Measurements from ENCODE around the gene CCDC70.

GRCh38 chr13:51839711-51840540 is 21.8 kb upstream of the CCDC70 start:
- no peak for TF ChIP-seq CTCF (IDR thresholded peaks at IDR 0.05)
- no peak for TF ChIP-seq MLX (CRISPR knock-in tag; IDR thresholded peaks at IDR 0.05)
- TF ChIP-seq TCF7 (CRISPR knock-in tag; IDR thresholded peaks at IDR 0.05; ENCODE audit: low read depth): no peak
- TF ChIP-seq MXD4 (CRISPR knock-in tag; IDR thresholded peaks at IDR 0.05; ENCODE audit: borderline replicate concordance): no peak
- TF ChIP-seq USF2 (CRISPR knock-in tag; IDR thresholded peaks at IDR 0.05): no peak
- no peak for TF ChIP-seq ZNF219 (CRISPR knock-in tag; IDR thresholded peaks at IDR 0.05; ENCODE audit: borderline replicate concordance)
- no peak for TF ChIP-seq ARID4B (CRISPR knock-in tag; IDR thresholded peaks at IDR 0.05; ENCODE audit: borderline replicate concordance)
- no peak for TF ChIP-seq HMGXB4 (CRISPR knock-in tag; IDR thresholded peaks at IDR 0.05)
- TF ChIP-seq ZNF263 (CRISPR knock-in tag; IDR thresholded peaks at IDR 0.05; ENCODE audit: low read depth): no peak
- no peak for TF ChIP-seq E2F4 (CRISPR knock-in tag; IDR thresholded peaks at IDR 0.05; ENCODE audit: borderline replicate concordance, low read depth)
- TF ChIP-seq ZNF121 (CRISPR knock-in tag; IDR thresholded peaks at IDR 0.05): no peak
- no peak for TF ChIP-seq MAX (CRISPR knock-in tag; IDR thresholded peaks at IDR 0.05)

All from WTC11 (cell line).